Endothelial cell of umbilical vein (primary cell): Measurements from ENCODE around the gene SLC39A12.

Experiments used
- EZH2 ChIP-seq: IDR thresholded peaks from 2 replicates; pipeline ENCODE4 v1.6.1; 2012; ENCODE audit warnings: borderline replicate concordance, low read depth, mild to moderate bottlenecking, moderate library complexity, low read length, inconsistent platforms; ENCODE audit not compliant: severe bottlenecking
- FOS ChIP-seq: IDR thresholded peaks from 2 replicates; pipeline ENCODE4 v1.6.1; 2011; ENCODE audit warnings: mild to moderate bottlenecking, low read length, moderate library complexity, borderline replicate concordance; ENCODE audit not compliant: insufficient read depth
- GATA2 ChIP-seq: IDR thresholded peaks from 2 replicates; pipeline ENCODE4 v1.7.0; 2011; ENCODE audit warnings: low read depth, mild to moderate bottlenecking, moderate library complexity, mixed read lengths, low read length; ENCODE audit not compliant: insufficient read length, insufficient read depth
- JUN ChIP-seq: IDR thresholded peaks from 2 replicates; pipeline ENCODE4 v1.6.1; 2011; ENCODE audit warnings: borderline replicate concordance, low read depth; ENCODE audit not compliant: insufficient read length, insufficient read depth
- MYC ChIP-seq: IDR thresholded peaks from one replicate; pipeline ENCODE4 v1.6.1; 2011; ENCODE audit warnings: mild to moderate bottlenecking, low read depth, low read length
- POLR2A ChIP-seq: IDR thresholded peaks from 2 replicates; pipeline ENCODE4 v1.6.1; 2012; ENCODE audit warnings: low read depth, mild to moderate bottlenecking, control low read depth, low read length
- POLR2AphosphoS5 ChIP-seq: IDR thresholded peaks from 2 replicates; pipeline ENCODE4 v1.6.1; 2012; ENCODE audit warnings: low read depth, mild to moderate bottlenecking, control low read depth, low read length, moderate library complexity; ENCODE audit not compliant: insufficient read depth
- TF ChIP-seq, protein P1 (sequence below), 2 donors: IDR thresholded peaks; 1 replicate in 1 of 2; 2 replicates in 1 of 2; pipeline ENCODE4 v1.5.1; 2011; ENCODE audit warnings: low read length in 2 of 2, mild to moderate bottlenecking in 2 of 2, moderate library complexity in 2 of 2, control low read depth in 1 of 2, inconsistent platforms in 1 of 2, low read depth in 1 of 2; ENCODE audit not compliant: insufficient read depth in 1 of 2; ENCODE audit errors: extremely low read depth in 1 of 2
- TF ChIP-seq, protein P2 (sequence below): IDR thresholded peaks from 2 replicates; pipeline ENCODE4 v1.6.1; 2011; ENCODE audit not compliant: insufficient read depth, insufficient read length

DNA sequence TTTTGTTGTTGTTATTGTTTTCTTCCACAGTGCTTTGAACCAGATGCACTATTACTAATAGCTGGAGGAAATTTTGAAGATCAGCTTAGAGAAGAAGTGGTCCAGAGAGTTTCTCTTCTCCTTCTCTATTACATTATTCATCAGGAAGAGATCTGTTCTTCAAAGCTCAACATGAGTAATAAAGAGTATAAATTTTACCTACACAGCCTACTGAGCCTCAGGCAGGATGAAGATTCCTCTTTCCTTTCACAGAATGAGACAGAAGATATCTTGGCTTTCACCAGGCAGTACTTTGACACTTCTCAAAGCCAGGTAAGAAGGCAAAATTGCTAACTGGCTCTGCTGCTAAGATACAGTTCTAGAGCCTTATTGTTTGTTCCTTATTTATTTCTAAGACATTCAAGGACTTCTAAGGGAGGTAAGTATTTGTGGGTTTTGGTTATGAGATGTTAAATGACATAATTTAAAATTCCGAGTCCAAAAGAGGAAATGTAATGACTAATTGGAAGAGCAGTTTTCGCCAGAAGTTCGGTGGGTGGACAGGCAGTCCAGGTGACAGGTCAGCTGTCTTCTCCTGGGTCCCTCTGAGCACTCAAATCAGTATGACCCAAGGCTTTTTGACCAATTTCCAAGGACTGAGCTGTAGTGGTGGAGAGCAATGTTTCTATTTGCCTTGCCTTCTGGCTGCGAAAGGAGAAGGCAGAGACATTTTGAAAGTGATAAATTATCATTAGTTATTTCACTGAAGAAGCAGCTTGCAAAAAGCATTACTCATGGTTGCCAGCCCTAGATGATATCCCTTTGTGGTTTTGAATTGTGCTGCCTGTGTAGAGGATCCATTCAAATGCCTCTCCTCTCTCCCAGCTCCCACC, 10.1 kb downstream of the SLC39A12 start:
- TF ChIP-seq, protein P1, sequence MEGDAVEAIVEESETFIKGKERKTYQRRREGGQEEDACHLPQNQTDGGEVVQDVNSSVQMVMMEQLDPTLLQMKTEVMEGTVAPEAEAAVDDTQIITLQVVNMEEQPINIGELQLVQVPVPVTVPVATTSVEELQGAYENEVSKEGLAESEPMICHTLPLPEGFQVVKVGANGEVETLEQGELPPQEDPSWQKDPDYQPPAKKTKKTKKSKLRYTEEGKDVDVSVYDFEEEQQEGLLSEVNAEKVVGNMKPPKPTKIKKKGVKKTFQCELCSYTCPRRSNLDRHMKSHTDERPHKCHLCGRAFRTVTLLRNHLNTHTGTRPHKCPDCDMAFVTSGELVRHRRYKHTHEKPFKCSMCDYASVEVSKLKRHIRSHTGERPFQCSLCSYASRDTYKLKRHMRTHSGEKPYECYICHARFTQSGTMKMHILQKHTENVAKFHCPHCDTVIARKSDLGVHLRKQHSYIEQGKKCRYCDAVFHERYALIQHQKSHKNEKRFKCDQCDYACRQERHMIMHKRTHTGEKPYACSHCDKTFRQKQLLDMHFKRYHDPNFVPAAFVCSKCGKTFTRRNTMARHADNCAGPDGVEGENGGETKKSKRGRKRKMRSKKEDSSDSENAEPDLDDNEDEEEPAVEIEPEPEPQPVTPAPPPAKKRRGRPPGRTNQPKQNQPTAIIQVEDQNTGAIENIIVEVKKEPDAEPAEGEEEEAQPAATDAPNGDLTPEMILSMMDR (IDR thresholded peaks at IDR 0.05; ENCODE audit: extremely low read depth in 1 of 2, insufficient read depth in 1 of 2, low read depth in 1 of 2, low read length in 2 of 2) = no peak
- no peak for TF ChIP-seq POLR2A
- TF ChIP-seq FOS = no peak
- TF ChIP-seq EZH2 = no peak
- TF ChIP-seq GATA2 = no peak
- TF ChIP-seq, protein P2, sequence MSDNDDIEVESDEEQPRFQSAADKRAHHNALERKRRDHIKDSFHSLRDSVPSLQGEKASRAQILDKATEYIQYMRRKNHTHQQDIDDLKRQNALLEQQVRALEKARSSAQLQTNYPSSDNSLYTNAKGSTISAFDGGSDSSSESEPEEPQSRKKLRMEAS = no peak
- TF ChIP-seq POLR2AphosphoS5 = no peak
- TF ChIP-seq MYC = no peak
- no peak for TF ChIP-seq JUN
